HL-60 (cell line): ENCODE data around the gene VMA21.

Source experiments
- GABPA ChIP-seq: IDR thresholded peaks from 2 replicates; pipeline ENCODE4 v1.6.1; 2012; ENCODE audit warnings: low read depth
- POLR2AphosphoS5 ChIP-seq: IDR thresholded peaks from 2 replicates; pipeline ENCODE4 v1.6.1; 2012; ENCODE audit warnings: low read depth
- SPI1 ChIP-seq: IDR thresholded peaks from 2 replicates; pipeline ENCODE4 v1.6.1; 2012; ENCODE audit warnings: low read depth, mild to moderate bottlenecking, borderline replicate concordance
- TF ChIP-seq, protein P1 (sequence below): IDR thresholded peaks from one replicate; pipeline ENCODE4 v1.5.1; 2011; ENCODE audit warnings: low read length, control low read depth, inconsistent platforms; ENCODE audit not compliant: insufficient read depth
- TF ChIP-seq, protein P2 (sequence below): IDR thresholded peaks from 2 replicates; pipeline ENCODE4 v1.6.1; 2012; ENCODE audit warnings: low read depth; ENCODE audit not compliant: insufficient replicate concordance

DNA sequence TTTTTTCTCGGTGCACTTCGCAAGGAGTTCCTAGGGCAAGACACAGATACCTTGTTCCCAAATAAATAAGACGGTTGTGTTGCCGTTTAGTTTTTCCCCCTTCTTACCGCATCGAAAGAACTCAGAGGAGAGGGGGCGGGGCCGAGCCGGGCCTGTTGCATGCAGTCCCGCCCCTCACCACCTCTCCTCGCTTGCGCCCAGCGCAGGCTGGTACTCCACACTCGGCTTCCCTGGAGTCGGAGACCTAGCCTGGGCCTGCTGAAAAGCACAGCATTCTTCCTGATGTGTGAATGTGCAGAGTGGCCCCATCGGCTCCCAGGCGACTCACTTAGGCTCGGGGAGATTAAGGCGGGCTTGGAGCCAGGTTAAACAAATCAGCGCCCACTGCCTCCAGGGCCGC is 26.1 kb upstream of the VMA21 start:
- TF ChIP-seq, protein P1, sequence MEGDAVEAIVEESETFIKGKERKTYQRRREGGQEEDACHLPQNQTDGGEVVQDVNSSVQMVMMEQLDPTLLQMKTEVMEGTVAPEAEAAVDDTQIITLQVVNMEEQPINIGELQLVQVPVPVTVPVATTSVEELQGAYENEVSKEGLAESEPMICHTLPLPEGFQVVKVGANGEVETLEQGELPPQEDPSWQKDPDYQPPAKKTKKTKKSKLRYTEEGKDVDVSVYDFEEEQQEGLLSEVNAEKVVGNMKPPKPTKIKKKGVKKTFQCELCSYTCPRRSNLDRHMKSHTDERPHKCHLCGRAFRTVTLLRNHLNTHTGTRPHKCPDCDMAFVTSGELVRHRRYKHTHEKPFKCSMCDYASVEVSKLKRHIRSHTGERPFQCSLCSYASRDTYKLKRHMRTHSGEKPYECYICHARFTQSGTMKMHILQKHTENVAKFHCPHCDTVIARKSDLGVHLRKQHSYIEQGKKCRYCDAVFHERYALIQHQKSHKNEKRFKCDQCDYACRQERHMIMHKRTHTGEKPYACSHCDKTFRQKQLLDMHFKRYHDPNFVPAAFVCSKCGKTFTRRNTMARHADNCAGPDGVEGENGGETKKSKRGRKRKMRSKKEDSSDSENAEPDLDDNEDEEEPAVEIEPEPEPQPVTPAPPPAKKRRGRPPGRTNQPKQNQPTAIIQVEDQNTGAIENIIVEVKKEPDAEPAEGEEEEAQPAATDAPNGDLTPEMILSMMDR: no peak
- TF ChIP-seq, protein P2, sequence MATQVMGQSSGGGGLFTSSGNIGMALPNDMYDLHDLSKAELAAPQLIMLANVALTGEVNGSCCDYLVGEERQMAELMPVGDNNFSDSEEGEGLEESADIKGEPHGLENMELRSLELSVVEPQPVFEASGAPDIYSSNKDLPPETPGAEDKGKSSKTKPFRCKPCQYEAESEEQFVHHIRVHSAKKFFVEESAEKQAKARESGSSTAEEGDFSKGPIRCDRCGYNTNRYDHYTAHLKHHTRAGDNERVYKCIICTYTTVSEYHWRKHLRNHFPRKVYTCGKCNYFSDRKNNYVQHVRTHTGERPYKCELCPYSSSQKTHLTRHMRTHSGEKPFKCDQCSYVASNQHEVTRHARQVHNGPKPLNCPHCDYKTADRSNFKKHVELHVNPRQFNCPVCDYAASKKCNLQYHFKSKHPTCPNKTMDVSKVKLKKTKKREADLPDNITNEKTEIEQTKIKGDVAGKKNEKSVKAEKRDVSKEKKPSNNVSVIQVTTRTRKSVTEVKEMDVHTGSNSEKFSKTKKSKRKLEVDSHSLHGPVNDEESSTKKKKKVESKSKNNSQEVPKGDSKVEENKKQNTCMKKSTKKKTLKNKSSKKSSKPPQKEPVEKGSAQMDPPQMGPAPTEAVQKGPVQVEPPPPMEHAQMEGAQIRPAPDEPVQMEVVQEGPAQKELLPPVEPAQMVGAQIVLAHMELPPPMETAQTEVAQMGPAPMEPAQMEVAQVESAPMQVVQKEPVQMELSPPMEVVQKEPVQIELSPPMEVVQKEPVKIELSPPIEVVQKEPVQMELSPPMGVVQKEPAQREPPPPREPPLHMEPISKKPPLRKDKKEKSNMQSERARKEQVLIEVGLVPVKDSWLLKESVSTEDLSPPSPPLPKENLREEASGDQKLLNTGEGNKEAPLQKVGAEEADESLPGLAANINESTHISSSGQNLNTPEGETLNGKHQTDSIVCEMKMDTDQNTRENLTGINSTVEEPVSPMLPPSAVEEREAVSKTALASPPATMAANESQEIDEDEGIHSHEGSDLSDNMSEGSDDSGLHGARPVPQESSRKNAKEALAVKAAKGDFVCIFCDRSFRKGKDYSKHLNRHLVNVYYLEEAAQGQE: no peak
- no peak for TF ChIP-seq POLR2AphosphoS5
- no peak for TF ChIP-seq GABPA
- no peak for TF ChIP-seq SPI1
